ENCODE results near the gene DCANP1.
A peak's percentile ranks its signal among the peaks of the same experiment; 100 is the strongest.

DCANP1 gene

DNA sequence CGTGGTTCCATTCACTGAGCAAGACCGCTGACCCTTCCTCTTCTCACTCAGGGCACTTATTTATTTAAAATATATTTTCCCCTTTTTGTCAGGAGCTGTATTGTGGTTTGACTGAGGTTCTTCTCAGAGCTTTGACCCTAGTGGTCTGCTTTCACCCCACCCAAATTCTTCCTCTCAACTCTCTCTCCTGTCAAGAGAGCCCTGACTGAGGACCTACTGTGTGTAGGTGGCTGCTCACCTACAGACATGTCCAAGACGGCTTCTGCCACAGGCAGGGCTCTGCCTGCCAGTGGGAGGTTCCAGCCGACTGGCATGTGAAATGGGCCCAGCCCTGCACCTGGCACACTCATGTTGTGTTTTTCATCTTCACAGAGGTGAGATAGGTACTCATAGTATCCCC, 5.2 kb downstream of the DCANP1 start:
- DNase-seq (ENCODE audit: low read depth in 2 of 2): no peak

GRCh38 chr5:135441350-135441831, 5.8 kb downstream of the DCANP1 start:
- DNase-seq (ENCODE audit: low read depth in 2 of 2): no peak

- no peak for DNase-seq (ENCODE audit: low read depth in 2 of 2)
Observed at GRCh38 chr5:135440916-135441315, 6.2 kb downstream of the DCANP1 start.

GRCh38 chr5:135439231-135440205, 7.6 kb downstream of the DCANP1 start:
- DNase-seq (ENCODE audit: low read depth in 2 of 2): no peak

DNA sequence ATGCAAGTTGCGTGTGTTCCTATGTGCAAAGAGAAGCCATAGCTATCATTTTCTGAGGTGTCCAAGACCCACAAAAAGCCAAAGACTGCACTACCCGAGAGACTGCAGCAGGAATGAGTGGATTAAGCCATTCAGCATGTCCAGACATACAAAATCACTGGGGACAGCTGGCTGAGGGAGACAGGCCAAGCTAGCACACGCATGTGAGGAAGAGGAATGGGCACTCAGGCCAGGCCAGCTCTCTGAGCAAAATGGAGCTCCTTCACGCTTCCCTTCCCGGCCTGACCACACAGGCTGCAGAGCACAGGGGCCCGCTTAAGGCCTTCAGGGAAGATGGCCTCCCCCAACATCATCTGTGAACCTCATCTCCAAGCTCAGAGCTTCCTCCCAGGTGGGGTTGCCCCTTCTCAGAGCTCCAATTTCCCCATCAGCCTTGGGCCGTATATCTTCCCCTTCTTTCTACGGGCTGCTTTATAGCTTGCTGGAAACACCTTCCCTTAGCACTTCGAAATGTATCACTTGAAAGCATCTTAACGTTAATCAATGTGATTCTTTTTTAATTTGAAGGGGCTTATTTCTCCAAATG, 8.4 kb downstream of the DCANP1 start:
- DNase-seq (ENCODE audit: low read depth in 2 of 2): no peak

GRCh38 chr5:135437796-135438560, 9.2 kb downstream of the DCANP1 start:
- no peak for DNase-seq (ENCODE audit: low read depth in 2 of 2)

DNA sequence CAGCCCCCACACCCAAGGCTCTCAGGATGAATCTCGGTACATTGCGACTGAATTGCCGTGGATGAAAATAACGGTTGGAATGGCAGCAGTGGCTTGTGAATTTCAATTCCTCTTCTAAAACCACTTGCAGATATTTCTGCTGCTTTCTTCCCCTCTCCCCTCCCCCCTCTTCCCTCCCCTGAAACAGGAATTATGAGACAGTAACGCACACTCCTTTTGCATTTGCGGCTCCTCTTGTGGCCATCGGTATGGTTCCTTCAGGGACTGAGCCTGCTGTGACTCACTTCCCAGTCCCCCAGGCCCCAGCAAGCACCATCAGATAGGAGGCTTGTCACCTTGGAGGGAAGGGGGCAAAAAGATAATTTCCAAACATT, 9.7 kb downstream of the DCANP1 start:
- DNase-seq (ENCODE audit: low read depth in 2 of 2): no peak

DNA sequence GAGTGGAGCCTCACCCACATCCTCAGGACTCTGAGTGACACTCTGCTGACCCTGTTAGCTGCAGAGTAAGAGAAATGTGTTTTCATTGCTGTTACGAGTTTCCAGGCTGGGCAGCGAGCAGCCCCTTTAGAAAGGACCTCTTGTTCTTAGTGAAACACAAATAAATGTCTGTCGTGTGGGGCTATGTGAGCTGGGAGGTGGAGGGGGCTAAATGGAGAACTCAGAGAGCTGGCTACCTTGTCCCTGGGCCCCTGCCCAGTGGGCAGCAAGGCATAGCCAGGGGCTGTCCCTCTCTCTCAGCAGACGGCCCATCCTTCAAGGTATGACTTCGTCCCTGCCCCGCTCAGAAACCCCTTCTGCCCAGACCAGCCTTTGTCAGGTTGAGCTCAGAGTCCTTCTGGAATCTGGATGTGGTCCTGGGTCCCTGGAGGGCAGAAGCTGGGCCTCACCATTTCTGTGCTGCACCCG, 10.2 kb downstream of the DCANP1 start:
- DNase-seq (ENCODE audit: low read depth in 2 of 2): no peak

DNA sequence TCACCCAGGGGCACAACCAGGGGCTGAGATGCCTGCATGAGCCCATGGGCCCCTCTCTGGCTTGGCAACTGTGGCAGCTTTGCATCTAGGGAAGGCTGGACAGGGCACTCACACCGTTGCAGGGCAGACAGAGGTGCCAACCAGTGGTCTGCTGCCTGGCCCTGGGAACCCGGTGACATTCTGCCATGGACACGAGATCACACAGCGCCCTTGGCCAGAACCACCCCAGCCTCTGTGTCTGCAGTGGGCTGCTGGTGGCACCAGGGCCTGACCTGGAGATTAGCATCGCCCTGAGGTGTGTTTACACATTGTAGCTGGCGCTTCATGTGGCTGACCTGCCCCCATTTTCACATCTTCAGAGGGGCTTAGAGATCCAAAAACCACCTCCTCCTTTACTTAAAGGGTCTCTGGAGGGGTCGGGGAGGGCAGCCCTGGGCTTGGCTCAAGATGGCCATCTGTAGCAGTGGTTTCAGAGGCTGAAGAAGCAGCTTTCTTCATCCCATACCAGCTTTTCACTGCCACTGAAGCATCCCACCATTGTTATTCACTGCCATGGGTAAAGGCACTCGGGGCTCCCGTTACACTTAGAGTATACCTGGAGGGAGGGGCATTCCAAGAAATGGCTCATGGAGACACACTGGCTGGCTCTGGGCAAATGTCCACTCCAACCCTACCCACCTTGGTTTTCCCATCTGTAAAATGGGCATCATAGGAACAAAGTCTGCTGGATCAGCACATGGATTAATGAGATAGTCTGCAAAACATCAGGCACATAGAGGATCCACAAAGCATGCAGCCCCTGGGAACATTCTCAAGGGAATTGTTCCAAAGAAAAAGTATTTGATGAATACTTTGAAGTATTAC, 11.4 kb downstream of the DCANP1 start:
- DNase-seq (ENCODE audit: low read depth in 2 of 2): no peak

DNA sequence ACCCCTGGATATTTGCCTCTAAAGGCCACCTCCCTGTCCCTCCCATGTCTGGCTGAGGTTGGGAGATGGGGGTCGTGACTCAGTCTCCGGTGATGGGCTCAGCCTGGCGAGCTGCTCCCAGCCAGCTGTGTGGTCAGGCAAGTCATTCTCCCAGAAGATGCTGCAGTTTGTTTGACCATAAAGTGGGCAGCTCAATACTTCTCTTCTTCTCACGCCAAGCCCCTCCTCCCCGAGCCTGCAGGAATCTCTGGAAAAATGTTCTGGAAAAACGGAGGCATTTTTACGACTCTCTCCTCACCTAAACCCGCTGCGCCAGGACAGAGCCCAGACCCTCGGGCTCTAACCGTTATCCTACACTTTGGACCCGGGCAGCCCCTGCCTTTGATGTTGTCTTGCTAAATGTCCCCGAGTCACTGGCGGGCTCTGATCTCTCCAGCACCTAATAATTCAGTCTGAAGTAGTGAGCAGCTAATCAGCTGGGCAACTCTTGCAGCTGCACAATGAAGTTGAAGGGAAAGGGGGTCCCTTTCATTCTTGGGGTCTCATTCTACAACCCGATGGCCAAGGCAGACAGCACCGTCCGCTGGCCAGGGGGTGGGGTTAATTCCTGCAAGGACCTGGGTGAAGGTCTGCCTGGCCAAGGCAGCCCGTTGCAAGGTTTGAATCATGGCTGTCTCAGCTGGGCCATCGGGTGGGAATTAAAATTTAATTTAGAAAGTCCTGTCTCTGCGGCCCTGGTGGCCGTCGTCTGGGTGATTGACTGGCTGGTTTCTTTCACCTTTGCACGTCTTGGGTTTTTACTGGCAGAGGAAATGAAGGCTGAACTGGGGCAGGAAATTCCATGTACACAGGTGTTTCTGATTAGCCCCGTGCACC, 12.3 kb downstream of the DCANP1 start:
- no peak for DNase-seq (ENCODE audit: low read depth in 2 of 2)

DNA sequence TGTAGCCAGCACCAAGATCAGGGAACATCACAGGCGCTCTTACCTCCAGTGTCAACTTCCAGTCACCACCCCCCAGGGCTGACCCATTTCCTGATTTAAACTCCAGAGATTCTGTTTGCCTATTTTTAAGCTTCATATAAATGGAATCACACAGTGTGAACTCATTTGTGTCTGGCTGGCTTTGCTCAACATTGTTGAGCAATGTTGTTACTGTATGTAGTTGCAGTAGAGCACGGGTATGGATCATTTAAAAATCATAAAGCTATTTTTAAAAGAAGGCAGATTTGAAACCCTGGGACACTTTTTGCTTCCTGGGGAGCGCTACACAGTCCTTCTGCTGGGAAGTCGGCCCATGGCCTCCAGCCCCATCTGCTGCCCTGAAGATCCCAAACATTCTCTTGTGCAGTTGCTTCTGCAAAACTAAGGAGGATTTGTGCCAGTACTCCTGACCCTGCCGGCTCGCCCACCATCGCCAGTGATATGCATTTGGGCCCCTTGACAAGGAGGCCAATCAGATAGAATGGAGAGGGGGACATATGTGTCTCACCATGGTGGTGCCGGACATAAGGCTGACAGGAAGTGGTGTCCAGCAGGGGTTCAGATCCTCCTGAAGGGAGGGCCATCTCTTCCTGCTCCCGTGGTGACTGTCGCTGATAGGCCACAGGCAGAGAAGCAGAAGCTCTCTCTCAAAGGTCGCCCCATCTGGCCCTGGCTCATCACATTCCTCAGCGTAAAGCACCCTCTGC, 13.3 kb downstream of the DCANP1 start:
- DNase-seq (ENCODE audit: low read depth in 2 of 2): no peak

DNA sequence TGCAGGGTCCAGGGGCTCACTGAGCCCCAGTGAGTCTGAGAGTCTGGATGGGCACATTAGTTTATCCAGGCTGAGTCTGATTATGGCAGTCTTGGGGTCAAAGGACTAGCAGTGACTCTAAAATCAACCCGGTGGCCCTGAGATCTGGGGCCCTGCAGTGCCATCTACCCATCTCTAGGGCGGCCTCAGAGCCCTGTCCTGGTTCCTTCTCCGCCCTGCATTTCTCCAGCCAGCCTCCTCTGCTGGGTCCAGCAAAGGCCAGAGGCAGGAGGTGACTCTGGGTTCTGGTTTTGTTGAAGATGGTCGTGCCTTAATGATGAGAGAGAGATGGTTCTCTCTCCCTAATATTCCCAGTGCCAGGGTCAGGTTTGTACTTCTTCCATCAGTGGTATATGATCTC, 15.0 kb downstream of the DCANP1 start:
- DNase-seq (ENCODE audit: low read depth in 2 of 2): no peak

GRCh38 chr5:135430135-135430437, 17.1 kb downstream of the DCANP1 start:
- no peak for DNase-seq (ENCODE audit: low read depth in 2 of 2)

DNA sequence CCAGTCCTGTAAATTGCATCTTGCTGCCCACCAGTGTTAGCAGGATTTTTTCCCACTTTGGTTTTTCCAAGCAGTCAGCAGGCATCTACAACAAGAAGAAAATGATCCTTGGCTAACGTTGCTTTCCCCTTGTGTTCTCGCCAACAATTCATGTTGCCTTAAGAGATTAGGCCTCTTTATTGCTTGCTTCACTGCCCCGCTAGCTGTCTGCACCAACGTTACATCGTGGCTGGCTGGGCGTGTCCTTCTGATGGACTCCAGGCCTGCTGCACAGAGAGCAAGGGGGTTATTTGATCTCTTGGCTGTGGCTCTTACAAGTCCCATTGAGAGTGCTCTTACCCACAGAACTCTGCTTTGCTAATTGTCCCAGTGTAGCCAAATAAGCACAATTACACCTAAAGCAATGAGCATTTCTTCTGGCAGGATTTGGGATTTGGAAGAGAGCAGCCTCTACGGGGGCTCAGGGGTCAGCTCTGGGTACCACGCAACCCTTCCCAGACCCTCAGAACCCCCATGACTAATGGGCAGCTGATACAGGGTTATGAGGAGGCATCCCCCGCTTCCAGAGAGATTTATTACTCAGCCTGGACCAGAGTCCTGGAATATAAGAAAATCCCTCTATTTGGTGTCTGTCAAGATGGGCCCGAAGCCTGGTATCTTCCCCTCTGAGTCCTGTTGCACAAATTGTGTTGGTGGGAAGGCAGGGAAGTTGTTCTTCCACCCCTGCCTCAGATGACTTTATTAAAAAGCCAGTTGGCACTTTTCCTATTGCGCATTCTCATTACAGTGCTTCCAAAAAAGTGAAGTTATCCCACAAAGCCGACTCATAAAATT, 17.6 kb downstream of the DCANP1 start:
- no peak for DNase-seq (ENCODE audit: low read depth in 2 of 2)

DNA sequence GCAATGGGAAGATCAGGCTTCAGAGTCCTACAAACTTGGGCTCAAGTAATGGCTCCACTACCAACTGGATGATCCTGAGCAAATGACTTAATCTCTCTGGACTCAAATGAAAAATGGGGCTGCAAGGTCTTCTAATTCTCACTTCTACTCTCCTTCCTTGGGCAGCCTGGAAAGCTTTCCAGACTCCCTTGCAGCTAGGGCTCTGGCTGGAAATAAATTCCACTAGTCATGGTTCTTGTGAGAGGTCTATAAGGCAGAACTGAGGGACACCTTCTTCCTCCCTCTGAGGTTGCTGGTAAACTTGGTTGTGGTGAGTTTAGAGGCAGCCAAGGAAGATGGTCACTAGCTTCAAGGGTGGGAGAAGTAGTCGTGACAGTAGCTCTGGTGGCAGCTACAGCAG, 18.6 kb downstream of the DCANP1 start:
- DNase-seq (ENCODE audit: low read depth in 2 of 2): no peak

DNA sequence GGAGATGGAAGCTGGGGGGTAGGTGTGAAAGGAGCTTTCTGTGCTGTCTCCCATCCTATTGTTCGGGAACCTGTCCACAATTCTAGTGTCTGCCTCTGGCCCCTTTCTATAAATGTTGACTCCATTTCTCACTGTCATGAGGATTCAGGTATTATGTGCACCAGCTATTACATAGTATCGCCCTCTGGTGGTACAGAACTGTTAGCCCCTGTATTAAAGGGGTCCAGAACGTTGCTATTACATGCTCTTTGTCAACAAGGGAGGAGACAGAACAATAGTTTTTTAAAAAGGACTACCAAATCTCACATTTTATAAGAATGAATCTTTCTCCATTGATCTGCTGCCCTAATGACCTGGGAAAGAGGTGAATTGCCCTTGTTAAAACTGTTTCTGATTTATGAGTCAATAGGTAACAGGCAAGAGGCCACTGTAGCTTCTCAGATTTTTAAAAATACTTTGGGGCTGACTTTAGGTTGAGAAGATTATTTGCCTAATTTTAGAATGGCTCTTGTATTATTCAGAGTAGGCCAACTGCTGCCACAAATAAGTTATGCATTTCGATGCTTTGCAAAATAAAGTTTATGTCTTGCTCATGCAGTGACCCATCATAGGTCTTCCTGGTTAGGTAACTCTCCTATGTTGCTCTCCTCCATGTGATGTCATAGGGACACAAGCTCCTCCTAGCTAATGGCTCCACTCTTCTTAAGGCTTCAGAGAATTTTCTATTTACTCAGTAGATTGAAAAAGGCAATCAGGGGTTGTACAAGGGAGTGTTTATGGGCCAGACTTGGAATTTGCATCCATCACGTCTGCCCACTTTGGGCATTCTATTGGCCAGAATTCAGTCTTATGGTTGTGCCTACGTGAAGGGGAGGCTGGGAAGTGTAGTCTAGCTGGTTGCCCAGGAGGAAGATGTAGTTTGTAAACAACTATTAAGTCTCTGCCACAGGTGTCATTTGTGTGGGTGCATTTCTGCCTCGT, 20.8 kb downstream of the DCANP1 start:
- peak in 1 of 2 donors; percentile 13 for DNase-seq (ENCODE audit: low read depth in 2 of 2)

GRCh38 chr5:135425641-135426040, 21.5 kb downstream of the DCANP1 start:
- no peak for DNase-seq (ENCODE audit: low read depth in 2 of 2)

GRCh38 chr5:135423846-135424168, 23.3 kb downstream of the DCANP1 start:
- DNase-seq (ENCODE audit: low read depth in 2 of 2): no peak
